HFF-Myc (cell line): ENCODE measurements around the gene FTCD.

Experiments
- DNase-seq: peaks from one replicate; pipeline ENCODE4 v3.0.0-alpha.2; 2011; ENCODE audit warnings: low read depth; ENCODE audit errors: extremely low read depth
- H3K4me3 ChIP-seq: replicated peaks from 2 replicates; pipeline ENCODE4 v1.5.1; 2011; ENCODE audit warnings: low read depth, mild to moderate bottlenecking, control low read depth, low read length
- CTCF ChIP-seq: IDR thresholded peaks from 2 replicates; pipeline ENCODE4 v1.5.1; 2012; ENCODE audit warnings: mild to moderate bottlenecking, low read depth, low read length, control low read depth; ENCODE audit errors: missing control alignments

FTCD gene

GRCh38 chr21:46128106-46128932 lies 27.1 kb downstream of the FTCD start:
- H3K4me3 ChIP-seq: no peak overlapping the region
- TF ChIP-seq CTCF: no peak
- no peak for DNase-seq

GRCh38 chr21:46127239-46128105 lies 27.9 kb downstream of the FTCD start:
- no peak for DNase-seq
- H3K4me3 ChIP-seq: no peak overlapping the region
- no peak for TF ChIP-seq CTCF

- DNase-seq: no peak
- no peak for TF ChIP-seq CTCF
- no peak overlapping the region for H3K4me3 ChIP-seq
These were observed 28.8 kb downstream of the FTCD start for GRCh38 chr21:46126309-46127238.

GRCh38 chr21:46125846-46126301 lies 29.5 kb downstream of the FTCD start:
- no peak overlapping the region for H3K4me3 ChIP-seq
- TF ChIP-seq CTCF: no peak
- DNase-seq: no peak

GRCh38 chr21:46124926-46125845 lies 30.2 kb downstream of the FTCD start:
- TF ChIP-seq CTCF: no peak

More at GRCh38 chr21:46124926-46125845, 30.2 kb downstream of the FTCD start:
- no peak overlapping the region for H3K4me3 ChIP-seq
- DNase-seq: no peak
